H1 (cell line): ENCODE data around the gene CBL. TPM values are rescaled to one million over a fixed set of nuclear protein-coding genes. Genes with fewer than 3 reads are reported as not detected.

ENCODE experiments used
- CTCF ChIA-PET: fragments of 300-600 bp; sonication (Branson Sonifier 250); formaldehyde crosslinking; loops from one replicate; lab custom pipeline; 2021; ENCODE audit not compliant: partially characterized antibody; lab: Charles Lee
- POLR2A ChIA-PET: fragments of 300-600 bp; sonication (Branson Sonifier 250); formaldehyde crosslinking; loops from one replicate; lab custom pipeline; 2021; ENCODE audit warnings: inconsistent platforms; ENCODE audit not compliant: partially characterized antibody; lab: Charles Lee
- DNase-seq, 2 experiments: peaks; one replicate each; pipeline versions ENCODE4 v3.0.0 to v3.0.0-alpha.2; 2010 to 2022; ENCODE audit warnings: low spot score in 2 of 2, low read depth in 1 of 2, mixed read lengths in 1 of 2
- FAIRE-seq: peaks from 2 replicates; lab custom pipeline; 2011; peaks lifted over from hg19 to GRCh38; lab: Jason Lieb, UNC
- H2AFZ ChIP-seq: 2 replicates; pipeline ENCODE4 v1.8.1; 2012; ENCODE audit warnings: low read length, inconsistent platforms
- H2AK5ac ChIP-seq: 2 replicates; pipeline ENCODE4 v1.6.1; 2013; ENCODE audit warnings: low read depth, low read length
- H2BK120ac ChIP-seq: replicated peaks from 2 replicates; pipeline ENCODE3; 2013; ENCODE audit warnings: low read depth, low read length, inconsistent platforms
- H2BK12ac ChIP-seq: 2 replicates; pipeline ENCODE4 v1.6.1; 2013; ENCODE audit warnings: low read depth, low read length
- H2BK15ac ChIP-seq: 2 replicates; pipeline ENCODE4 v1.6.1; 2013; ENCODE audit warnings: low read length
- H2BK20ac ChIP-seq: 2 replicates; pipeline ENCODE4 v1.6.1; 2013; ENCODE audit warnings: low read length
- H2BK5ac ChIP-seq: 2 replicates; pipeline ENCODE4 v1.6.1; 2013; ENCODE audit warnings: low read depth, low read length
- H3K14ac ChIP-seq: 2 replicates; pipeline ENCODE4 v1.6.1; 2013; ENCODE audit warnings: inconsistent platforms; ENCODE audit not compliant: insufficient read length
- H3K18ac ChIP-seq: 2 replicates; pipeline ENCODE4 v1.6.1; 2013; ENCODE audit warnings: low read length; ENCODE audit errors: extremely low read depth
- H3K23ac ChIP-seq: 2 replicates; pipeline ENCODE4 v1.6.1; 2013; ENCODE audit warnings: inconsistent platforms; ENCODE audit not compliant: insufficient read length
- H3K23me2 ChIP-seq: 2 replicates; pipeline ENCODE4 v1.6.1; 2013; ENCODE audit warnings: low read depth, low read length
- H3K27ac ChIP-seq: 2 replicates; pipeline ENCODE4 v1.6.1; 2011; ENCODE audit warnings: low read depth, low read length, inconsistent platforms
- H3K27me3 ChIP-seq, 4 experiments: replicated peaks in 1 of 4; 1 replicate in 1 of 4; 2 replicates in 3 of 4; pipeline versions ENCODE4 v1.6.1 to v1.8.1; 2011 to 2013; ENCODE audit warnings: low read length in 3 of 4, mild to moderate bottlenecking in 3 of 4, inconsistent platforms in 2 of 4, mixed read lengths in 2 of 4, moderate library complexity in 1 of 4; ENCODE audit not compliant: control insufficient read depth in 3 of 4, insufficient read depth in 3 of 4; ENCODE audit errors: extremely low read depth in 1 of 4
- H3K36me3 ChIP-seq, 4 experiments: 2 replicates each; pipeline versions ENCODE4 v1.6.1 to v1.8.1; 2011 to 2013; ENCODE audit warnings: mild to moderate bottlenecking in 4 of 4, low read length in 3 of 4, moderate library complexity in 2 of 4, control low read depth in 1 of 4, inconsistent platforms in 1 of 4; ENCODE audit not compliant: insufficient read depth in 4 of 4, control insufficient read depth in 2 of 4
- H3K4ac ChIP-seq: replicated peaks from 2 replicates; pipeline ENCODE3; 2013; ENCODE audit warnings: low read length, low read depth, mixed read lengths, inconsistent platforms; ENCODE audit not compliant: insufficient read length
- H3K4me1 ChIP-seq, 4 experiments: replicated peaks in 1 of 4; 1 replicate in 1 of 4; 2 replicates in 3 of 4; pipeline versions ENCODE4 v1.6.1 to v1.8.1; 2011 to 2013; ENCODE audit warnings: low read length in 3 of 4, inconsistent platforms in 2 of 4, mixed read lengths in 1 of 4; ENCODE audit not compliant: insufficient read depth in 4 of 4, control insufficient read depth in 3 of 4
- H3K4me2 ChIP-seq, 2 experiments: 2 replicates each; pipeline versions ENCODE4 v1.6.1 to v1.8.1; 2011 to 2013; ENCODE audit warnings: low read depth in 2 of 2, low read length in 2 of 2, control low read depth in 1 of 2, inconsistent platforms in 1 of 2, mild to moderate bottlenecking in 1 of 2; ENCODE audit not compliant: insufficient read depth in 1 of 2
- H3K4me3 ChIP-seq, 4 experiments: fragments of 200-600, 300-600 bp in 1 of 4; sonication (generic), shearing (Covaris generic), sonication (Bioruptor Twin) in 1 of 4; 2 replicates each; pipeline versions ENCODE4 v1.5.1 to v1.8.1; 2011 to 2016; ENCODE audit warnings: low read length in 4 of 4, low read depth in 3 of 4, control low read depth in 2 of 4, inconsistent platforms in 2 of 4, mild to moderate bottlenecking in 2 of 4, mixed read lengths in 1 of 4, moderate library complexity in 1 of 4; ENCODE audit not compliant: insufficient read depth in 2 of 4; ENCODE audit errors: extremely low read depth in 1 of 4
- H3K56ac ChIP-seq: replicated peaks from 2 replicates; pipeline ENCODE3; 2013; ENCODE audit warnings: low read depth, mild to moderate bottlenecking, mixed read lengths, low read length, inconsistent platforms; ENCODE audit not compliant: insufficient read length
- H3K79me1 ChIP-seq: 2 replicates; pipeline ENCODE4 v1.6.1; 2013; ENCODE audit warnings: low read depth, low read length, control low read depth
- H3K79me2 ChIP-seq, 2 experiments: 2 replicates each; pipeline versions ENCODE4 v1.6.1 to v1.8.1; 2012 to 2013; ENCODE audit warnings: low read length in 2 of 2, mild to moderate bottlenecking in 2 of 2, inconsistent platforms in 1 of 2; ENCODE audit not compliant: insufficient read depth in 2 of 2, control insufficient read depth in 1 of 2
- H3K9ac ChIP-seq, 4 experiments: replicated peaks in 1 of 4; 1 replicate in 1 of 4; 2 replicates in 3 of 4; pipeline versions ENCODE4 v1.6.1 to v1.8.1; 2011 to 2013; ENCODE audit warnings: low read depth in 3 of 4, low read length in 3 of 4, control low read depth in 2 of 4, mild to moderate bottlenecking in 2 of 4, moderate library complexity in 2 of 4, inconsistent platforms in 1 of 4; ENCODE audit errors: extremely low read depth in 1 of 4
- H3K9me3 ChIP-seq, 2 experiments: 2 replicates each; pipeline versions ENCODE4 v1.6.1 to v1.8.1; 2012 to 2013; ENCODE audit warnings: mild to moderate bottlenecking in 2 of 2, moderate library complexity in 2 of 2, control low read depth in 1 of 2, inconsistent platforms in 1 of 2, low read depth in 1 of 2, low read length in 1 of 2, mixed read lengths in 1 of 2; ENCODE audit not compliant: insufficient read depth in 2 of 2
- H4K20me1 ChIP-seq, 2 experiments: replicated peaks in 1 of 2; 2 replicates each; pipeline versions ENCODE3 to v1.8.1; 2011 to 2013; ENCODE audit warnings: inconsistent platforms in 2 of 2, low read length in 2 of 2, mild to moderate bottlenecking in 1 of 2; ENCODE audit not compliant: insufficient read depth in 2 of 2, control insufficient read depth in 1 of 2
- H4K5ac ChIP-seq: 2 replicates; pipeline ENCODE4 v1.6.1; 2013; ENCODE audit warnings: low read length, low read depth, mixed read lengths, inconsistent platforms; ENCODE audit not compliant: insufficient read length
- H4K8ac ChIP-seq: 2 replicates; pipeline ENCODE4 v1.8.0; 2013; ENCODE audit warnings: mild to moderate bottlenecking, moderate library complexity, low read length, inconsistent platforms; ENCODE audit not compliant: insufficient read depth; ENCODE audit errors: extremely low read depth
- H4K91ac ChIP-seq: replicated peaks from 2 replicates; pipeline ENCODE3; 2013; ENCODE audit warnings: low read length, mixed read lengths, inconsistent platforms; ENCODE audit not compliant: insufficient read length
- ASH2L ChIP-seq: fragments of 200-600, 300-600 bp; sonication (generic); IDR thresholded peaks from one replicate; pipeline ENCODE4 v1.7.1; 2017; ENCODE audit warnings: low read length
- CHD2 ChIP-seq: IDR thresholded peaks from 2 replicates; pipeline ENCODE4 v1.6.1; 2012; ENCODE audit warnings: low read length, improper control_type of control experiment
- CREB1 ChIP-seq: IDR thresholded peaks from 2 replicates; pipeline ENCODE4 v1.6.1; 2012; ENCODE audit warnings: inconsistent platforms
- HDAC6 ChIP-seq: IDR thresholded peaks from one replicate; pipeline ENCODE4 v1.7.1; 2012; ENCODE audit warnings: low read depth, mild to moderate bottlenecking, inconsistent platforms, low read length, moderate library complexity
- KDM1A ChIP-seq: fragments of 200-600, 300-600 bp; sonication (generic); IDR thresholded peaks from 2 replicates; pipeline ENCODE4 v1.7.1; 2016; ENCODE audit warnings: mild to moderate bottlenecking, low read length, borderline replicate concordance
- KDM4A ChIP-seq: IDR thresholded peaks from one replicate; pipeline ENCODE4 v1.7.1; 2012; ENCODE audit warnings: low read depth, mild to moderate bottlenecking, moderate library complexity, low read length, inconsistent platforms; ENCODE audit not compliant: severe bottlenecking
- NANOG ChIP-seq: IDR thresholded peaks from 2 replicates; pipeline ENCODE4 v1.6.1; 2011; ENCODE audit warnings: low read length, low read depth, mild to moderate bottlenecking, inconsistent platforms; ENCODE audit not compliant: insufficient read depth, poor library complexity, severe bottlenecking
- POLR2A ChIP-seq, 2 experiments: IDR thresholded peaks; 1 replicate in 1 of 2; 2 replicates in 1 of 2; pipeline ENCODE4 v1.6.1; 2011; ENCODE audit warnings: low read depth in 2 of 2, low read length in 2 of 2, mild to moderate bottlenecking in 2 of 2; ENCODE audit errors: control extremely low read depth in 1 of 2
- RAD21 ChIP-seq, 2 experiments: IDR thresholded peaks in 1 of 2; conservative IDR thresholded peaks in 1 of 2; 2 replicates each; pipeline ENCODE4 v1.6.1; 2011; ENCODE audit warnings: low read depth in 2 of 2, low read length in 2 of 2, improper control_type of control experiment in 1 of 2, inconsistent platforms in 1 of 2, mild to moderate bottlenecking in 1 of 2, moderate library complexity in 1 of 2
- RFX5 ChIP-seq: IDR thresholded peaks from 2 replicates; pipeline ENCODE4 v1.6.1; 2011; ENCODE audit warnings: low read depth, low read length, improper control_type of control experiment, borderline replicate concordance
- SIRT6 ChIP-seq: IDR thresholded peaks from one replicate; pipeline ENCODE4 v1.7.1; 2012; ENCODE audit warnings: low read length, inconsistent platforms
- TAF7 ChIP-seq: optimal IDR thresholded peaks from 2 replicates; pipeline ENCODE3; 2011; ENCODE audit warnings: low read depth, mild to moderate bottlenecking, inconsistent platforms, low read length, moderate library complexity, borderline replicate concordance
- TCF12 ChIP-seq: IDR thresholded peaks from 2 replicates; pipeline ENCODE4 v1.6.1; 2011; ENCODE audit warnings: low read depth, mild to moderate bottlenecking, low read length
- YY1 ChIP-seq: IDR thresholded peaks from 2 replicates; pipeline ENCODE4 v1.6.1; 2011; ENCODE audit warnings: low read depth, mild to moderate bottlenecking, low read length
- WGBS, 2 experiments: shearing (Covaris generic) in 1 of 2; methylation state at CpG; one replicate each; pipeline versions ENCODE4 v1.1.6 to v1.1.7; 2013 to 2015; ENCODE audit warnings: low lambda C conversion rate in 2 of 2, mixed read lengths in 2 of 2, inconsistent platforms in 1 of 2, low coverage in 1 of 2, missing lambda C conversion rate in 1 of 2; ENCODE audit not compliant: insufficient replicate concordance in 2 of 2, insufficient coverage in 1 of 2, insufficient read length in 1 of 2; ENCODE audit errors: extremely low coverage in 1 of 2, missing lambda C conversion rate in 1 of 2; 5-methylcytosine and 5-hydroxymethylcytosine counted together
- polyA plus RNA-seq, 7 experiments: library from polyadenylated mRNA; depleted of rRNA in 3 of 7; stranded (reverse) in 5 of 7; unstranded in 2 of 7; fragments of >200 nt in 5 of 7; fragments of 200-250 nt in 2 of 7; gene quantifications; 1 replicate in 5 of 7; 2 replicates in 1 of 7; 4 replicates in 1 of 7; pipeline versions ENCODE4 v1.2.1 to v1.2.3, GENCODE V29; 2011 to 2013; ENCODE audit warnings: missing spikeins in 2 of 7, mixed read lengths in 2 of 7
- total RNA-seq: library from RNA; stranded (reverse); fragmentation: NEBNext Ultra II Directional; extraction: Animal tissue kit (Norgen Biotek cat#: 25700); gene quantifications from 2 replicates; pipeline ENCODE4 v1.2.1, GENCODE V29; 2021
- TF ChIP-seq, protein P1 (sequence below): IDR thresholded peaks from 2 replicates; pipeline ENCODE4 v1.6.1; 2012; ENCODE audit warnings: inconsistent platforms

The CBL gene
- total and polyA plus RNA-seq, 2 of the 8 experiments (the other 6 are each of a cell fraction or from before 2014, with no cell fraction given), result 23.1 to 57.8 TPM

DNA sequence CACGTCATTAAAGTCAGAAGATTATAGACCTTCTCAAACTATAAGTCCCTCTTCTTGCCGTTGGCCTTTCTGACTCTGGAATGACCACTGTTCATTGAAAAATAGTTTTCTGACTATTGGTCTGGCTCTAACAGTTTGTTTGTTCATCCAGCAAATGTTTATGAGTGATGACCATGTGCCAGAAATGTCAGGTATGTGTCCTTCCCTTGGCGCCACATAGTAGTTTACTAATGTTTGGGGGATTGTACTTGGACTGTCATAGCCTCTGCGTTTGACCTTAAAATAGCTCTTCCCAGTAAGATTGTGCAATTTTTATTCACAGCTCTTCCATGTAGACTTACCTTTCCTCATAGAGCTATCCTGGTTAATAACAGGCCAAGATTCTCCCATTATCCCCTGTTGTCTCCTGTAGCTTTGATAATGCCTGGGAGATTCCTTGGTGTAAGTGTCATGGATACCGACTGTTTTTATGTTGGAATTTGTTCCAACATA is 97.1 kb downstream of the CBL start:
- Histone ChIP-seq H3K4me3 (no peak overlapping the region), H3K9ac (no peak overlapping the region), H3K56ac (no peak overlapping the region), H4K8ac (no peak overlapping the region), H3K14ac (no peak overlapping the region), H2BK12ac (no peak overlapping the region), H3K4ac (no peak overlapping the region), H4K5ac (no peak overlapping the region), H2BK120ac (no peak overlapping the region), H2AK5ac (no peak overlapping the region), H3K79me1 (no peaks in the 10 kb centered on the region; the same call in 1 of the 2 replicates), H3K4me1 (no peaks in the 10 kb centered on the region), H3K23me2 (no peaks in the 10 kb centered on the region), H3K18ac (no peak overlapping the region), H3K36me3 (peaks cover 22 to 64% (median 45%) of the 10 kb centered on the region in 4 experiments), H3K9me3 (no peaks in the 10 kb centered on the region), H3K27ac (no peak overlapping the region), H2BK5ac (no peak overlapping the region), H2AFZ (no peak overlapping the region), H2BK15ac (no peak overlapping the region), H3K79me2 (no peaks in the 10 kb centered on the region), H2BK20ac (no peak overlapping the region), H4K91ac (no peak overlapping the region), H4K20me1 (peaks cover 6 to 10% of the 10 kb centered on the region in 2 experiments), H3K27me3 (no peaks in the 10 kb centered on the region), H3K4me2 (no peak overlapping the region), H3K23ac (no peak overlapping the region)
- FAIRE-seq, result no peak
- no peak for DNase-seq
- ChIA-PET CTCF (interaction anchor here (1.6 to 13.8 kb wide), 3 partner anchors 11 to 21 kb away, joined by 7 to 174 read pairs (median 11); no protein-coding TSS in a partner anchor), POLR2A (interaction anchor here (1.2 to 2.2 kb wide), 3 partner anchors 12 to 36 kb away, joined by 3 to 5 read pairs (median 4); no protein-coding TSS in a partner anchor)
- 85% methylated on average over 5 of the region's 5 CpGs; no CpG with 5 or more reads in 1 of the 2 experiments for WGBS, 2 experiments
- no peak for TF ChIP-seq HDAC6
- no peak for TF ChIP-seq ASH2L
- no peak for TF ChIP-seq TCF12
- TF ChIP-seq NANOG, result no peak
- TF ChIP-seq CREB1, result no peak
- no peak for TF ChIP-seq POLR2A (IDR thresholded peaks at IDR 0.05; ENCODE audit: control extremely low read depth in 1 of 2, low read depth in 2 of 2, low read length in 2 of 2)
- TF ChIP-seq KDM1A, result no peak
- no peak for TF ChIP-seq RAD21 (IDR thresholded peaks at IDR 0.05 in 1 of 2, conservative IDR thresholded peaks at IDR 0.05 in 1 of 2; ENCODE audit: low read depth in 2 of 2, low read length in 2 of 2)
- no peak for TF ChIP-seq YY1
- TF ChIP-seq, protein P1, sequence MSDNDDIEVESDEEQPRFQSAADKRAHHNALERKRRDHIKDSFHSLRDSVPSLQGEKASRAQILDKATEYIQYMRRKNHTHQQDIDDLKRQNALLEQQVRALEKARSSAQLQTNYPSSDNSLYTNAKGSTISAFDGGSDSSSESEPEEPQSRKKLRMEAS, result no peak
- TF ChIP-seq RFX5, result no peak
- TF ChIP-seq KDM4A, result no peak
- no peak for TF ChIP-seq TAF7
- TF ChIP-seq CHD2, result no peak
- TF ChIP-seq SIRT6, result no peak
